ENCODE data around the gene CHKA. TPM values are rescaled to one million over a fixed set of nuclear protein-coding genes. Genes with fewer than 3 reads are reported as not detected.

Gene CHKA
- polyA plus RNA-seq, 2 donors: 3.7 to 7.3 TPM

- Histone ChIP-seq H3K27ac (ENCODE audit: low read depth in 2 of 2, low read length in 1 of 2) (peak overlapping the region; percentile 12 to 84), H3K36me3 (ENCODE audit: control insufficient read depth in 2 of 2, insufficient read depth in 2 of 2, low read length in 1 of 2) (no peaks in the 10 kb centered on the region), H3K27me3 (ENCODE audit: control insufficient read depth in 1 of 2, insufficient read depth in 2 of 2, low read length in 2 of 2) (no peaks in the 10 kb centered on the region), H3K9me3 (ENCODE audit: control insufficient read depth in 2 of 2, insufficient read depth in 1 of 2, low read depth in 1 of 2, low read length in 1 of 2) (no peaks in the 10 kb centered on the region), H3K4me3 (ENCODE audit: low read depth in 1 of 2, low read length in 2 of 2) (no peak overlapping the region), H3K4me1 (ENCODE audit: control insufficient read depth in 2 of 2, insufficient read depth in 2 of 2, low read length in 1 of 2) (peaks cover 3 to 50% of the 10 kb centered on the region in 2 donors)
- 90 to 91% methylated on average over 14 of the region's 14 CpGs for WGBS, 2 donors
Observed at GRCh38 chr11:68013611-68014156, 107.5 kb downstream of the CHKA start.

DNA sequence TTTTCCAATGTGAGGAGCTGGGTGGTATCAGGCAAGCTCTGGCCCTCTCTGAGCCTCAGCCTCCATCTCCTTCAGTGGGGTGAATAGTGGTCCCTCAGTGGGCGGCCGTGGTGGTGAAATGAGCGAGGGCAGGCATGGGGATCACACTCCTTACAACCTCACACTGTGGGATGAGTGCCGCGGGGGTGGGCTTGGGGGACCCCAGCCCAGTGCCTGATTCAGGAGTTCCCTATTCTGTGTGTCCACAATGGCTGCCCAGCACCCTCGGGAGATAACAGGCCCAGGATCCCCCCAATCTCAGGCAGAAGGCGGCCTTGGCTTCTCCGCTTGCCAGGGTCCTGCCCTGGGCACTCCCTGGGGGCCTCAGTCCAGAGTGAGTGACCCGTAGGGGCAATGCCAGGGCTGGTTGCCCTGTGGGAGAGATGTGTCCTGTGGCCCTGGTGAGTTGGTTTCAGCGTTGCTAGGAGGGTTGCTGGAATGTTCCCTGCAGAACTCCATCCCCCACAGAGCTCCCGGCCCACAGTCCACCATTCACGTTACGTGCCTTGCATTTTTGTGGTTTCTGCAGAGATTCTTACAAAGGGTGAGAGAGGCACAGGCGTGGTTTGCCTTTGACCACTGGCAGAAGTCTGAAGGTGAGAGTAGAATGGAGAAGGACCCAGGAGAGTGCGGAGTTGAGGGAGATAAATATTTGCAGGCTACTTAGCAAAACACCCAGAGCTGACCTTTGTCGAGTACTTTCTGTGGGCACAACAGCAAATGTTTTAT lies 108.2 kb downstream of the CHKA start:
- H3K27me3 ChIP-seq (ENCODE audit: control insufficient read depth in 1 of 2, insufficient read depth in 2 of 2, low read length in 2 of 2): no peaks in the 10 kb centered on the region
- H3K4me1 ChIP-seq (ENCODE audit: control insufficient read depth in 2 of 2, insufficient read depth in 2 of 2, low read length in 1 of 2): peaks cover 3 to 46% of the 10 kb centered on the region in 2 donors
- 76 to 80% methylated on average over 16 of the region's 16 CpGs for WGBS, 2 donors
- H3K27ac ChIP-seq (ENCODE audit: low read depth in 2 of 2, low read length in 1 of 2): no peak overlapping the region
- H3K9me3 ChIP-seq (ENCODE audit: control insufficient read depth in 2 of 2, insufficient read depth in 1 of 2, low read depth in 1 of 2, low read length in 1 of 2): no peaks in the 10 kb centered on the region
- no peak overlapping the region for H3K4me3 ChIP-seq (ENCODE audit: low read depth in 1 of 2, low read length in 2 of 2)
- no peaks in the 10 kb centered on the region for H3K36me3 ChIP-seq (ENCODE audit: control insufficient read depth in 2 of 2, insufficient read depth in 2 of 2, low read length in 1 of 2)

- Histone ChIP-seq H3K4me1 (ENCODE audit: control insufficient read depth in 2 of 2, insufficient read depth in 2 of 2, low read length in 1 of 2) (peaks cover 3 to 42% of the 10 kb centered on the region in 2 donors), H3K27ac (ENCODE audit: low read depth in 2 of 2, low read length in 1 of 2) (no peak overlapping the region), H3K36me3 (ENCODE audit: control insufficient read depth in 2 of 2, insufficient read depth in 2 of 2, low read length in 1 of 2) (no peaks in the 10 kb centered on the region), H3K9me3 (ENCODE audit: control insufficient read depth in 2 of 2, insufficient read depth in 1 of 2, low read depth in 1 of 2, low read length in 1 of 2) (no peaks in the 10 kb centered on the region), H3K27me3 (ENCODE audit: control insufficient read depth in 1 of 2, insufficient read depth in 2 of 2, low read length in 2 of 2) (no peaks in the 10 kb centered on the region), H3K4me3 (ENCODE audit: low read depth in 1 of 2, low read length in 2 of 2) (no peak overlapping the region)
- WGBS, 2 donors: 86% methylated on average over 17 of the region's 17 CpGs
Observed at GRCh38 chr11:68012044-68012842, 108.9 kb downstream of the CHKA start.

- peak overlapping the region in 1 of 2 donors; percentile 84 for H3K27ac ChIP-seq (ENCODE audit: low read depth in 2 of 2, low read length in 1 of 2)
- WGBS, 2 donors: 83 to 85% methylated on average over 16 of the region's 16 CpGs
- H3K27me3 ChIP-seq (ENCODE audit: control insufficient read depth in 1 of 2, insufficient read depth in 2 of 2, low read length in 2 of 2): no peaks in the 10 kb centered on the region
- H3K4me3 ChIP-seq (ENCODE audit: low read depth in 1 of 2, low read length in 2 of 2): no peak overlapping the region
- no peaks in the 10 kb centered on the region for H3K36me3 ChIP-seq (ENCODE audit: control insufficient read depth in 2 of 2, insufficient read depth in 2 of 2, low read length in 1 of 2)
- H3K9me3 ChIP-seq (ENCODE audit: control insufficient read depth in 2 of 2, insufficient read depth in 1 of 2, low read depth in 1 of 2, low read length in 1 of 2): no peaks in the 10 kb centered on the region
- peaks cover 3 to 33% of the 10 kb centered on the region in 2 donors for H3K4me1 ChIP-seq (ENCODE audit: control insufficient read depth in 2 of 2, insufficient read depth in 2 of 2, low read length in 1 of 2)
Observed at GRCh38 chr11:68011051-68011943, 109.9 kb downstream of the CHKA start.

DNA sequence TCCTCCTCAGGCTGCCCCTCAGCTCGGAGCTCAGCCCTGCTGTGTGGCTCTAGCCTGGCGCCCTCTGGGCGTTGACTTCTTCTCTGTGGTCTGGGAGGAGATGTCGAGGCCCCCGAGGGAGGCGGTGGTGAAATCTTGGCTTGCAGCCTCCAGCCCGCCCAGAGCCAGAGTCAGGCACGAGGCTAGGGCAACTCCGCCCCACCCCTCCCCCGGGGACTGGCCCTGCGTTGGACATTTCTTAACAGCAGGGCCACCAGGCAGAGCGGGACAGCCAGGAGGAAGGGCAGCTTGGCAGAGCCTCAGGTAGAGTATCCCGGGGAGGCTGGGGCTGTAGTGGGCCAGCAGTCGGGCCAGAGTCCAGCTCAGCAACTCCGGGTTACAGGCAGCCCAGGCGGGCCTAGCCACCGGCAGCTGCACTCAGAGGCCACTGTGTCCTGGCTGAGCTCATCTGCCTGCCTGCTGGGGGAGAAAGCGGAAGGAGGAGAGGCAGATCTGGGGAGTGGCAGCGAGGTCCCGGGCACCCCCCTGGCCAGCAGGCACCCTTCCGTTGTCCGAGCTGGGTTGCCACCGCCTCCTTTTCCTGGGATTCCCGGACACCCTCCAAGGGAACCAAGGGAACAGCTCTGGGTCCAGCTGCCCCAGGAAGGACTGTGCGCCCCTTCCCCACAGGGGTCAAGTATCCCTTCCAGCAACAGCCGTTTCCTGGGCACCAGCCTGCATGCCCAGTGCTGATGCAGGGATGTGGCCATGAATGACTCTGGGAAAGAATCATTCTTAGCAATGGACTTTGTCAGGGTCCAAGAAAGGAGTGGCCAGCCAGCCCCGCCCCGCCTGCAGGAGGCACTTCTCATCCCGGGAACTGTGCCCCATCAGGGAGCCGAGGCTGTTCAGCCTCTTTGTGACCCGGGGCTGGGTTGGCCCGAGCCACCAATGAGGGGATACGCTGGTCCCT lies 110.8 kb downstream of the CHKA start, which contains the start of gene ALDH3B1:
Gene ALDH3B1 (plus strand): TSS at position 238 of the 952 bp plus-strand sequence. CDS start 4,971 bp downstream, outside the sequence.
- 24 to 28% methylated on average over 33 of the region's 33 CpGs for WGBS, 2 donors
- Histone ChIP-seq H3K9me3 (ENCODE audit: control insufficient read depth in 2 of 2, insufficient read depth in 1 of 2, low read depth in 1 of 2, low read length in 1 of 2) (no peaks in the 10 kb centered on the region), H3K4me3 (ENCODE audit: low read depth in 1 of 2, low read length in 2 of 2) (peak within 1 kb of the TSS in 1 of 2 donors; percentile 27)

DNA sequence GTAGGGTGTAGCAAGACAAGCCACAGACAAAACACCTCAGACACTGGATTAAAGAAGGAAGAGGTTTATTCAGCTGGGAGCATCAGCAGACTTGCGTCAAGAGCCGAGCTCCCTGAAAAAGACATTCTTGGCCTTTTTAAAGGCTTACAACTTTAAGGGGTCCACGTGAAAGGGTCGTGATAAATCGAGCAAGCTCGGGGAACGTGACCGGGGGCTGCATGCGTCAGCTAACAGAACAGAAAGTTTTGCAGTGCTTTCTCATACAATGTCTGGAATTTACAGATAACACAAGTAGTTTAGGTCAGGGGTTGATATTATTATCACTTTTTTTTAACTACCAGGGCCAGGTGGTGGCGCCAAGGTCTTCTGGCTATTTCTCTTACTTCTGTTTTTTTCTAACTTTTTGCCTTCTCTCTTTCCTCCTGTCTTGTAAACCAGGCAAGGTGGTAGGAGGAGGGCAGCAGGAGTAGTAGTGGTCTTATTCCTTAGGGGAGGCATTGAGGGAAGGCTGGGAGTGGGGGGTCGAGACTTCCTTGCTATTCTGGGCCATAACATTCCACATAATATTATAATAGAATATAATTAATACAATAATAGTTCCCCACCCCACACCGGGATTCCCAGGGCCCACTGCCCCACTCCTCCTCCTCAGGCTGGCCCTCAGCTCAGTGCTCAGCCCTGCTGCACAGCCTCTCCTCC lies 111.6 kb downstream of the CHKA start:
- 54 to 72% methylated on average over 12 of the region's 12 CpGs for WGBS, 2 donors
- H3K4me3 ChIP-seq (ENCODE audit: low read depth in 1 of 2, low read length in 2 of 2): no peak overlapping the region
- H3K27ac ChIP-seq (ENCODE audit: low read depth in 2 of 2, low read length in 1 of 2): peak overlapping the region; percentile 81 to 84
- H3K36me3 ChIP-seq (ENCODE audit: control insufficient read depth in 2 of 2, insufficient read depth in 2 of 2, low read length in 1 of 2): no peaks in the 10 kb centered on the region
- H3K9me3 ChIP-seq (ENCODE audit: control insufficient read depth in 2 of 2, insufficient read depth in 1 of 2, low read depth in 1 of 2, low read length in 1 of 2): no peaks in the 10 kb centered on the region
- H3K27me3 ChIP-seq (ENCODE audit: control insufficient read depth in 1 of 2, insufficient read depth in 2 of 2, low read length in 2 of 2): no peaks in the 10 kb centered on the region
- peaks cover 0 to 23% of the 10 kb centered on the region in 2 donors for H3K4me1 ChIP-seq (ENCODE audit: control insufficient read depth in 2 of 2, insufficient read depth in 2 of 2, low read length in 1 of 2)

More for the DNA sequence above, 110.8 kb downstream of the CHKA start, which contains the start of gene ALDH3B1:
- Histone ChIP-seq H3K27me3 (ENCODE audit: control insufficient read depth in 1 of 2, insufficient read depth in 2 of 2, low read length in 2 of 2) (no peaks in the 10 kb centered on the region), H3K4me1 (ENCODE audit: control insufficient read depth in 2 of 2, insufficient read depth in 2 of 2, low read length in 1 of 2) (peaks cover 3 to 29% of the 10 kb centered on the region in 2 donors), H3K27ac (ENCODE audit: low read depth in 2 of 2, low read length in 1 of 2) (peak within 1 kb of the TSS; percentile 81 to 84), H3K36me3 (ENCODE audit: control insufficient read depth in 2 of 2, insufficient read depth in 2 of 2, low read length in 1 of 2) (no peaks in the 10 kb centered on the region)

- Histone ChIP-seq H3K4me3 (ENCODE audit: low read depth in 1 of 2, low read length in 2 of 2) (no peak overlapping the region), H3K27ac (ENCODE audit: low read depth in 2 of 2, low read length in 1 of 2) (peak overlapping the region in 1 of 2 donors; percentile 68), H3K27me3 (ENCODE audit: control insufficient read depth in 1 of 2, insufficient read depth in 2 of 2, low read length in 2 of 2) (no peaks in the 10 kb centered on the region), H3K9me3 (ENCODE audit: control insufficient read depth in 2 of 2, insufficient read depth in 1 of 2, low read depth in 1 of 2, low read length in 1 of 2) (no peaks in the 10 kb centered on the region), H3K4me1 (ENCODE audit: control insufficient read depth in 2 of 2, insufficient read depth in 2 of 2, low read length in 1 of 2) (peaks cover 0 to 17% of the 10 kb centered on the region in 2 donors), H3K36me3 (ENCODE audit: control insufficient read depth in 2 of 2, insufficient read depth in 2 of 2, low read length in 1 of 2) (no peaks in the 10 kb centered on the region)
- 50 to 54% methylated on average over 24 to 27 of the region's 27 CpGs for WGBS, 2 donors
Observed at GRCh38 chr11:68008381-68009337, 112.5 kb downstream of the CHKA start.
